ENCODE data around the gene OR5K1.

The OR5K1 gene

GRCh38 chr3:98519351-98519750 is 56.4 kb downstream of the OR5K1 start:
- Histone ChIP-seq H3K4me1 (peaks cover 6% of the 10 kb centered on the region), H3K9me3 (ENCODE audit: control insufficient read depth, low read length) (no peaks in the 10 kb centered on the region), H3K27ac (no peak overlapping the region), H3K27me3 (ENCODE audit: control insufficient read depth, insufficient read depth, low read length) (no peaks in the 10 kb centered on the region), H3K4me3 (ENCODE audit: low read depth, low read length) (no peak overlapping the region), H3K4me2 (ENCODE audit: low read length) (no peak overlapping the region), H2AFZ (no peak overlapping the region), H3K79me2 (peaks cover 3% of the 10 kb centered on the region), H3K9ac (no peak overlapping the region), H3K36me3 (ENCODE audit: control insufficient read depth, insufficient read depth, low read length) (no peaks in the 10 kb centered on the region)
- no peak for TF ChIP-seq CTCF (IDR thresholded peaks at IDR 0.05)

- H3K27me3 ChIP-seq (ENCODE audit: control insufficient read depth, insufficient read depth, low read length), result no peaks in the 10 kb centered on the region
- H2AFZ ChIP-seq, result peak overlapping the region; percentile 54
- no peak for TF ChIP-seq CTCF (IDR thresholded peaks at IDR 0.05)
- peaks cover 6% of the 10 kb centered on the region for H3K4me1 ChIP-seq
- peaks cover 3% of the 10 kb centered on the region for H3K79me2 ChIP-seq
- H3K27ac ChIP-seq, result peak overlapping the region; percentile 78
- H3K9me3 ChIP-seq (ENCODE audit: control insufficient read depth, low read length), result no peaks in the 10 kb centered on the region
- peak overlapping the region; percentile 1 for H3K9ac ChIP-seq
- peak overlapping the region; percentile 85 for H3K4me2 ChIP-seq (ENCODE audit: low read length)
- H3K4me3 ChIP-seq (ENCODE audit: low read depth, low read length), result peak overlapping the region; percentile 87
- no peaks in the 10 kb centered on the region for H3K36me3 ChIP-seq (ENCODE audit: control insufficient read depth, insufficient read depth, low read length)
These were observed 59.0 kb downstream of the OR5K1 start for GRCh38 chr3:98521897-98522543.
